Activated CD8-positive, alpha-beta memory T cell treated with anti-CD3 and anti-CD28 coated beads, Interleukin-2, amount 50 U/mL, for 1 hour (primary cell): ENCODE results near the gene ENTR1.

ENCODE experiments used
- DNase-seq: peaks from one replicate; pipeline ENCODE4 v3.0.0-alpha.2; 2020; ENCODE audit errors: extremely low read depth

The ENTR1 gene

GRCh38 chr9:136396219-136396515 lies 14.2 kb downstream of the ENTR1 start:
- no peak for DNase-seq

- no peak for DNase-seq
These were observed 14.8 kb downstream of the ENTR1 start for GRCh38 chr9:136395345-136396218.

GRCh38 chr9:136395020-136395340 lies 15.4 kb downstream of the ENTR1 start:
- DNase-seq = no peak

- DNase-seq = no peak
These were observed 15.9 kb downstream of the ENTR1 start for GRCh38 chr9:136394312-136395019.

GRCh38 chr9:136393531-136393930 lies 16.9 kb downstream of the ENTR1 start:
- no peak for DNase-seq

- no peak for DNase-seq
These were observed 17.6 kb downstream of the ENTR1 start for GRCh38 chr9:136392538-136393449.

GRCh38 chr9:136391737-136392537 lies 18.5 kb downstream of the ENTR1 start:
- no peak for DNase-seq

GRCh38 chr9:136389396-136389795 lies 21.0 kb downstream of the ENTR1 start:
- no peak for DNase-seq

- DNase-seq = no peak
These were observed 23.2 kb downstream of the ENTR1 start for GRCh38 chr9:136387217-136387616.

- DNase-seq = no peak
These were observed 24.4 kb downstream of the ENTR1 start for GRCh38 chr9:136386018-136386417.

- no peak for DNase-seq
These were observed 25.4 kb downstream of the ENTR1 start for GRCh38 chr9:136385015-136385414.

- DNase-seq = no peak
These were observed 27.0 kb downstream of the ENTR1 start for GRCh38 chr9:136383436-136383835.

- DNase-seq = no peak
These were observed 28.4 kb downstream of the ENTR1 start for GRCh38 chr9:136381966-136382513.

GRCh38 chr9:136381311-136381710 lies 29.1 kb downstream of the ENTR1 start:
- no peak for DNase-seq

GRCh38 chr9:136380381-136380780 lies 30.0 kb downstream of the ENTR1 start:
- no peak for DNase-seq

GRCh38 chr9:136379891-136380290 lies 30.5 kb downstream of the ENTR1 start:
- no peak for DNase-seq

GRCh38 chr9:136379401-136379800 lies 31.0 kb downstream of the ENTR1 start:
- DNase-seq = no peak

- no peak for DNase-seq
These were observed 31.5 kb downstream of the ENTR1 start for GRCh38 chr9:136379003-136379287.

GRCh38 chr9:136378170-136379002 lies 32.0 kb downstream of the ENTR1 start:
- DNase-seq = no peak

- no peak for DNase-seq
These were observed 32.9 kb downstream of the ENTR1 start for GRCh38 chr9:136377341-136378169.
